Measurements from ENCODE around the gene OSTN.
"Not testable (repeated sequence)": the region's sequence is repeated elsewhere in the genome, so short reads cannot be mapped to it uniquely, and the experiment has no call there.

OSTN gene

GRCh38 chr3:191269289-191270085, 70.4 kb downstream of the OSTN start:
- DNase-seq: no peak

- not testable (repeated sequence) for DNase-seq
These were observed 76.2 kb downstream of the OSTN start for GRCh38 chr3:191275244-191275643.

- no peak for DNase-seq
These were observed 76.7 kb downstream of the OSTN start for GRCh38 chr3:191275751-191276150.

GRCh38 chr3:191280111-191280510, 81.1 kb downstream of the OSTN start:
- DNase-seq: no peak

- no peak for DNase-seq
These were observed 81.8 kb downstream of the OSTN start for GRCh38 chr3:191280882-191281281.

GRCh38 chr3:191282251-191283185, 83.5 kb downstream of the OSTN start:
- no peak for DNase-seq

- DNase-seq: no peak
These were observed 84.4 kb downstream of the OSTN start for GRCh38 chr3:191283400-191283799.

GRCh38 chr3:191290311-191291025, 91.4 kb downstream of the OSTN start:
- DNase-seq: no peak

GRCh38 chr3:191292243-191293015, 93.4 kb downstream of the OSTN start:
- DNase-seq: no peak

GRCh38 chr3:191294291-191294690, 95.2 kb downstream of the OSTN start:
- DNase-seq: no peak

- DNase-seq: no peak
These were observed 97.0 kb downstream of the OSTN start for GRCh38 chr3:191296041-191296541.

GRCh38 chr3:191298846-191299245, 99.8 kb downstream of the OSTN start:
- DNase-seq: peak; percentile 33

- DNase-seq: no peak
These were observed 101.4 kb downstream of the OSTN start for GRCh38 chr3:191300422-191300821.

- peak; percentile 38 for DNase-seq
These were observed 102.0 kb downstream of the OSTN start for GRCh38 chr3:191301017-191301416.

- DNase-seq: no peak
These were observed 102.9 kb downstream of the OSTN start for GRCh38 chr3:191301782-191302411.

- no peak for DNase-seq
These were observed 103.4 kb downstream of the OSTN start for GRCh38 chr3:191302451-191302850.

- no peak for DNase-seq
These were observed 104.6 kb downstream of the OSTN start for GRCh38 chr3:191303596-191303995.

- no peak for DNase-seq
These were observed 107.4 kb downstream of the OSTN start for GRCh38 chr3:191306428-191306827.

GRCh38 chr3:191307341-191307740, 108.3 kb downstream of the OSTN start:
- no peak for DNase-seq

- no peak for DNase-seq
These were observed 114.3 kb downstream of the OSTN start for GRCh38 chr3:191313296-191313695.

GRCh38 chr3:191314109-191314728, 115.2 kb downstream of the OSTN start:
- no peak for DNase-seq
